Activated CD8-positive, alpha-beta memory T cell treated with anti-CD3 and anti-CD28 coated beads, Interleukin-2, amount 10 ng/mL, durations not matched to agents 7 days and 5 days (primary cell): ENCODE measurements around the gene KLHDC7B. TPM values are rescaled to one million over a fixed set of nuclear protein-coding genes. Genes with fewer than 3 reads are reported as not detected.
A peak's percentile ranks its signal among the peaks of the same experiment; 100 is the strongest.

Experiments used
- ATAC-seq: fragments of 150-1000 bp; cut with Tn5 transposase; one replicate; pipeline ENCODE4 v1.10.0; 2021; ENCODE audit warnings: moderate library complexity
- CTCF ChIA-PET: fragments of 350-600 bp; sonication (Branson Sonifier 250); formaldehyde crosslinking; loops from one replicate; lab custom pipeline; 2021; ENCODE audit warnings: antibody characterized with exemption; lab: Charles Lee
- DNase-seq: peaks from one replicate; pipeline ENCODE4 v3.0.0-alpha.2; 2020
- H3K27ac Mint-ChIP-seq: one replicate; pipeline ENCODE4 v1.8.0; 2021; ENCODE audit warnings: mild to moderate bottlenecking, mixed read lengths
- H3K27me3 Mint-ChIP-seq: one replicate; pipeline ENCODE4 v1.8.0; 2021; ENCODE audit warnings: mixed read lengths
- H3K36me3 Mint-ChIP-seq: one replicate; pipeline ENCODE4 v1.8.0; 2021; ENCODE audit warnings: mild to moderate bottlenecking, mixed read lengths
- H3K4me1 Mint-ChIP-seq: one replicate; pipeline ENCODE4 v1.8.0; 2021; ENCODE audit warnings: mixed read lengths
- H3K4me3 Mint-ChIP-seq: one replicate; pipeline ENCODE4 v1.8.0; 2021; ENCODE audit warnings: mild to moderate bottlenecking, moderate library complexity, mixed read lengths
- H3K9me3 Mint-ChIP-seq: one replicate; pipeline ENCODE4 v1.8.0; 2022; ENCODE audit warnings: low read depth, mixed read lengths
- total RNA-seq, 2 experiments: library from RNA; stranded (reverse); gene quantifications; one replicate each; pipeline ENCODE4 v1.2.3, GENCODE V29; 2021

Gene KLHDC7B
- total RNA-seq, 2 experiments from 2014 or later = 10.2 to 12.0 TPM

DNA sequence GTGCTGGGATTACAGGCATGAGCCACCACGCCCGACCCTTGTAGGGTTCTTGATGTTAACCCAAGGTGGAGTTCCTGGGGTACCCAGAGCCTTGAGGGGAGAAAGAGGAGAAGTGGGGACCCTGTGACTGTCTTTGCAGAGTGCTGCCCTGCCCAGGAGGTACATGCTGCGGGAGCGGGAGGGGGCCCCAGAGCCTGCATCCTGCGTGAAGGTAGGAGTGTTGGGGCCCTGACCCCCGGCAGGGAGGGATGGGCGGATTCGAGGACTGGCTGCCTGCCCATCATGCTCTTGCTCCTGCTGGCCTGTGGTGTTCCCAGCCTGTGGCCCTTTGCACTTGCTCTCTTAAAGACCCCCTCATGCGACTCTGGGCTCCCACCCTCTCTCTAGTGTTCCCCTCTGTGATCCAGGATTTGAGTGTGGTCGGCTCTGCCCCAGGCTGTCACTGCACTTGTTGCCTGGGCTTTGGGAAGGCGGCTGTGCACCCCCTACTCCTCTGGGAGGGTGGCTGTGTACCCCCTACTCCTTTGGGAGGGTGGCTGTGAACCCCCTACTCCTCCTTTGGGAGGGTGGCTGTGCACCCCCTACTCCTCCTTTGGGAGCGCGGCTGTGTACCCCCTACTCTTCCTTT is 24.8 kb upstream of the KLHDC7B start:
- ATAC-seq (no peak), DNase-seq (no peak)
- H3K4me3 Mint-ChIP-seq = no peak overlapping the region
- H3K27ac Mint-ChIP-seq = no peak overlapping the region
- H3K9me3 Mint-ChIP-seq = no peaks in the 10 kb centered on the region
- H3K4me1 Mint-ChIP-seq = peaks cover 17% of the 10 kb centered on the region
- CTCF ChIA-PET = no interaction called here
- H3K36me3 Mint-ChIP-seq = peaks cover 36% of the 10 kb centered on the region
- no peaks in the 10 kb centered on the region for H3K27me3 Mint-ChIP-seq

GRCh38 chr22:50521710-50522109 is 24.0 kb upstream of the KLHDC7B start:
- Mint-ChIP-seq H3K27ac (no peak overlapping the region), H3K4me3 (no peak overlapping the region), H3K27me3 (no peaks in the 10 kb centered on the region), H3K9me3 (no peaks in the 10 kb centered on the region), H3K36me3 (peaks cover 35% of the 10 kb centered on the region), H3K4me1 (peaks cover 17% of the 10 kb centered on the region)
- ATAC-seq = no peak
- CTCF ChIA-PET = no interaction called here
- no peak for DNase-seq

DNA sequence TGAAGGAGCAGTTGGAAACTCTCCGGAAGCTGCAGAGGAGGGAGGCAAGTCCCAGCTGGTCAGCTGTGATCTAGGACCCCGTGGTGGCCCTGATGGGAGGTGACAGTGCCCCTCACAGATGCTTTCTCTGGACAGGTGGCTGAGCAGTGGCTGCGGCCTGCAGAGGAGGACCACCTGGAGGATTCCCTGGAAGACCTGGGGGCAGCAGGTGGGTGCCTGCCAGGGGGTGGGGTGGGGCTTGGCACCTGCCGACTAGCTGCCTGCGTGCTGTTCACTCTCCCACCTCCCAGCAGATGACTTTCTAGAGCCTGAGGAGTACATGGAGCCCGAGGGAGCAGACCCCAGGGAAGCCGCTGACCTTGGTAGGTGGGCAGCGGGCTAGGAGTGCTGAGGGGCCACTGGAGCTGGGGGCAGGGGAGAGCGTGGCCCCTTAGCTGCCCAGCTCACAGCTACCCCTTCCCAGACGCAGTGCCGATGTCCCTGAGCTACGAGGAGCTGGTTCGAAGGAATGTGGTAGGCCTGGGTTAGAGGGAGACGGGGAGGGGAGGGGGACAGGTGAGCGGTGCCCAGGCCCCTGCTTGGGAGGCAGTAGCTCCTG is 23.4 kb upstream of the KLHDC7B start:
- ATAC-seq (no peak), DNase-seq (no peak)
- CTCF ChIA-PET = interaction anchor here (0.5 to 4.6 kb wide), 4 partner anchors 12 to 56 kb away, joined by 3 to 79 read pairs (median 3); partner anchors contain the start of genes LMF2, NCAPH2 and SYCE3
- Mint-ChIP-seq H3K27ac (no peak overlapping the region), H3K36me3 (peaks cover 31% of the 10 kb centered on the region), H3K27me3 (no peaks in the 10 kb centered on the region), H3K4me3 (no peak overlapping the region), H3K4me1 (peaks cover 23% of the 10 kb centered on the region), H3K9me3 (no peaks in the 10 kb centered on the region)

DNA sequence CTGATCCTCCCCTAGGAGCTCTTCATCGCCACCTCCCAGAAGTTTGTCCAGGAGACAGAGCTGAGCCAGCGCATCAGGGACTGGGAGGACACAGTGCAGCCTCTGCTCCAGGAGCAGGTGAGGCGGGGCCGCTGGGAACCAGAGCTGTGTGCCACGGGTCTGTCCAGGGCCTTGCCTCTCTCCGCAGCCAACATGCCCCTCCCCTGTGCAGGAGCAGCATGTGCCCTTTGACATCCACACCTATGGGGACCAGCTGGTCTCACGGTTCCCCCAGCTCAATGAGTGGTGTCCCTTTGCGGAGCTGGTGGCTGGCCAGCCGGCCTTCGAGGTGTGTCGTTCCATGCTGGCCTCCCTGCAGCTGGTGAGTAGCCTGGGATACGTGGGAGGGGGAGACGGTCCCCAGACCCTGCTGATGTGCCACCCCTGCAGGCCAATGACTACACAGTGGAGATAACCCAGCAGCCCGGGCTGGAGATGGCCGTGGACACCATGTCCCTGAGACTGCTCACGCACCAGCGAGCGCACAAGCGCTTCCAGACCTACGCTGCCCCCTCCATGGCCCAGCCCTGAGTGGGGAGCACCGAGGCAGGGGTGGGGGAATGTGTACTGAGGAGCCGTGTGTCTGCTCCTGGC is 22.8 kb upstream of the KLHDC7B start:
- DNase-seq (no peak), ATAC-seq (no peak)
- Mint-ChIP-seq H3K36me3 (peaks cover 32% of the 10 kb centered on the region), H3K27ac (no peak overlapping the region), H3K4me3 (no peak overlapping the region), H3K27me3 (no peaks in the 10 kb centered on the region), H3K9me3 (no peaks in the 10 kb centered on the region), H3K4me1 (peaks cover 29% of the 10 kb centered on the region)
- CTCF ChIA-PET = interaction anchor here (0.5 to 4.6 kb wide), 4 partner anchors 13 to 57 kb away, joined by 3 to 79 read pairs (median 3); partner anchors contain the start of genes LMF2, NCAPH2 and SYCE3

- DNase-seq = no peak
- H3K4me3 Mint-ChIP-seq = peak overlapping the region; percentile 27
- CTCF ChIA-PET = interaction anchor here (4.6 to 7.1 kb wide), 2 partner anchors 13 to 42 kb away, joined by 69 to 79 read pairs; partner anchors contain the start of genes LMF2, NCAPH2 and SYCE3
- peaks cover 34% of the 10 kb centered on the region for H3K36me3 Mint-ChIP-seq
- H3K27me3 Mint-ChIP-seq = no peaks in the 10 kb centered on the region
- no peak overlapping the region for H3K27ac Mint-ChIP-seq
- peaks cover 35% of the 10 kb centered on the region for H3K4me1 Mint-ChIP-seq
- no peaks in the 10 kb centered on the region for H3K9me3 Mint-ChIP-seq
- no peak for ATAC-seq
Measured at GRCh38 chr22:50523458-50523805, 22.3 kb upstream of the KLHDC7B start.

- Mint-ChIP-seq H3K36me3 (peaks cover 32% of the 10 kb centered on the region), H3K9me3 (no peaks in the 10 kb centered on the region), H3K4me3 (peak overlapping the region; percentile 80), H3K27ac (peak overlapping the region; percentile 77), H3K4me1 (peaks cover 41% of the 10 kb centered on the region), H3K27me3 (no peaks in the 10 kb centered on the region)
- no peak for DNase-seq
- CTCF ChIA-PET = interaction anchor here (1.4 to 7.1 kb wide), 9 partner anchors 9 to 158 kb away, joined by 3 to 81 read pairs (median 22); partner anchors contain the start of genes ARSA, LMF2, NCAPH2 and SYCE3
- ATAC-seq = no peak
Measured at GRCh38 chr22:50523806-50524675, 21.7 kb upstream of the KLHDC7B start.

- Mint-ChIP-seq H3K27me3 (no peaks in the 10 kb centered on the region), H3K9me3 (no peaks in the 10 kb centered on the region), H3K36me3 (peaks cover 28% of the 10 kb centered on the region), H3K4me3 (peak overlapping the region; percentile 80), H3K4me1 (peaks cover 44% of the 10 kb centered on the region), H3K27ac (peak overlapping the region; percentile 77)
- no peak for DNase-seq
- CTCF ChIA-PET = interaction anchor here (0.9 to 7.1 kb wide), 18 partner anchors 10 to 280 kb away, joined by 3 to 81 read pairs (median 7); partner anchors contain the start of genes ARSA, CHKB, HDAC10 and LMF2
- no peak for ATAC-seq
Measured at GRCh38 chr22:50524676-50525103, 21.0 kb upstream of the KLHDC7B start.

GRCh38 chr22:50525104-50525857 is 20.4 kb upstream of the KLHDC7B start, which contains the start of gene SCO2:
Gene SCO2 (minus strand): TSS chr22:50525598. CDS start chr22:50524411, 1,187 bp downstream.
- no peaks in the 10 kb centered on the region for H3K27me3 Mint-ChIP-seq
- peaks cover 25% of the 10 kb centered on the region for H3K36me3 Mint-ChIP-seq
- CTCF ChIA-PET = interaction anchor here (0.6 to 7.1 kb wide), 38 partner anchors 10 to 281 kb away, joined by 3 to 81 read pairs (median 5); partner anchors contain the start of genes ARSA, CHKB, HDAC10 and KLHDC7B
- ATAC-seq (peak; percentile 59), DNase-seq (peak; percentile 97)
- H3K4me1 Mint-ChIP-seq = peaks cover 44% of the 10 kb centered on the region
- H3K27ac Mint-ChIP-seq = peak within 1 kb of the TSS; percentile 94
- H3K4me3 Mint-ChIP-seq = peak within 1 kb of the TSS; percentile 80
- no peaks in the 10 kb centered on the region for H3K9me3 Mint-ChIP-seq

DNA sequence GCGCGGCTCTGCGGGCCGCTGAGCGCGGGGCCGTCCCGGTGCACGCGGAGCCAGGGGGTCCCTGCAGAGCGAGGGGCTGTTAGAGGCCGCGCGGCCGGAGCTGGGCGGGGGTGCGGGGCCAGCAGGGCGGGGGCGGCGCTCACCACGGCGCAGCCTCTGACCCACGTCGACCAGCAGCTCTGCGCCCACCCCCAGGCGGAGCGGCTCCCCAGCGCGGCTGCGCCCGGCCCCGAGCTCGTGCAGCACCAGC is 19.9 kb upstream of the KLHDC7B start:
- peak overlapping the region; percentile 77 for H3K27ac Mint-ChIP-seq
- ATAC-seq (no peak), DNase-seq (no peak)
- H3K9me3 Mint-ChIP-seq = no peaks in the 10 kb centered on the region
- H3K4me3 Mint-ChIP-seq = peak overlapping the region; percentile 80
- peaks cover 25% of the 10 kb centered on the region for H3K36me3 Mint-ChIP-seq
- peaks cover 44% of the 10 kb centered on the region for H3K4me1 Mint-ChIP-seq
- CTCF ChIA-PET = interaction anchor here (0.6 to 7.1 kb wide), 37 partner anchors 10 to 281 kb away, joined by 3 to 81 read pairs (median 5); partner anchors contain the start of genes ARSA, CHKB, HDAC10 and KLHDC7B
- no peaks in the 10 kb centered on the region for H3K27me3 Mint-ChIP-seq

GRCh38 chr22:50526108-50526833 is 19.4 kb upstream of the KLHDC7B start:
- Mint-ChIP-seq H3K9me3 (no peaks in the 10 kb centered on the region), H3K27ac (peak overlapping the region; percentile 94), H3K4me3 (peak overlapping the region; percentile 80), H3K36me3 (peaks cover 22% of the 10 kb centered on the region), H3K4me1 (peaks cover 44% of the 10 kb centered on the region), H3K27me3 (no peaks in the 10 kb centered on the region)
- DNase-seq (peak; percentile 93), ATAC-seq (peak; percentile 35)
- CTCF ChIA-PET = interaction anchor here (0.8 to 7.1 kb wide), 35 partner anchors 9 to 282 kb away, joined by 3 to 81 read pairs (median 6); partner anchors contain the start of genes ARSA, CHKB, HDAC10 and KLHDC7B
